Left lung (tissue), 10 donors: ENCODE results near the gene CARNS1. TPM values are rescaled to one million over a fixed set of nuclear protein-coding genes. Genes with fewer than 3 reads are reported as not detected.
"Not testable (repeated sequence)": the region's sequence is repeated elsewhere in the genome, so short reads cannot be mapped to it uniquely, and the experiment has no call there.

Source experiments
- ATAC-seq: fragments of 200-7000 bp; cut with Tn5 transposase; one replicate; pipeline ENCODE4 v1.9.1; 2020; ENCODE audit warnings: moderate library complexity
- DNase-seq, 4 donors: peaks; one replicate each; pipeline ENCODE4 v3.0.0-alpha.2; 2013 to 2020
- H3K27ac ChIP-seq, 2 donors: fragments of 200-600 bp; sonication (generic) in 1 of 2; one replicate each; pipeline versions ENCODE4 v1.5.0 to v1.8.0; 2020 to 2021
- H3K27me3 ChIP-seq, 2 donors: fragments of 200-600 bp; sonication (generic) in 1 of 2; one replicate each; pipeline versions ENCODE4 v1.5.0 to v1.8.0; 2020 to 2021
- H3K36me3 ChIP-seq, 2 donors: fragments of 200-600 bp; sonication (generic) in 1 of 2; one replicate each; pipeline versions ENCODE4 v1.5.0 to v1.8.0; 2020 to 2021
- H3K4me1 ChIP-seq, 2 donors: fragments of 200-600 bp; one replicate each; pipeline ENCODE4 v1.8.0; 2021
- H3K4me3 ChIP-seq, 2 donors: fragments of 200-600 bp; sonication (generic) in 1 of 2; one replicate each; pipeline versions ENCODE4 v1.5.0 to v1.8.0; 2020 to 2021; ENCODE audit warnings: mild to moderate bottlenecking in 1 of 2
- H3K9me3 ChIP-seq, 2 donors: fragments of 200-600 bp; sonication (generic) in 1 of 2; one replicate each; pipeline versions ENCODE4 v1.5.0 to v1.8.0; 2020 to 2021
- CTCF ChIP-seq, 2 donors: fragments of 200-600 bp; sonication (generic) in 1 of 2; IDR thresholded peaks; one replicate each; pipeline versions ENCODE4 v1.5.0 to v1.8.0; 2021; ENCODE audit warnings: antibody characterized with exemption in 2 of 2
- intact Hi-C, 2 donors: fragments of 100-400 bp; cut with DNase I; formaldehyde crosslinking; loops; one replicate each; pipeline versions ENCODE4 v1.11.2 to v1.14.2; 2022
- polyA plus RNA-seq, 6 donors: library from polyadenylated mRNA; unstranded; fragments of 120-200 nt; gene quantifications; one replicate each; pipeline ENCODE4 v1.2.1, GENCODE V29; 2013; ENCODE audit not compliant: insufficient read length in 6 of 6
- total RNA-seq, 2 donors: library from RNA; stranded (reverse); fragmentation: NEBNext Ultra II Directional; extraction: Animal tissue kit (Norgen Biotek cat#: 25700); gene quantifications; one replicate each; pipeline ENCODE4 v1.2.1, GENCODE V29; 2021
- donor health status: DM: no; HTN: yes; CAD: no.
- donor health status: DM: no; HTN: no; CAD: no.

The CARNS1 gene
- total and polyA plus RNA-seq, 8 donors, result 0.71 to 5.6 (median 3.1) TPM

GRCh38 chr11:67400942-67401494 is 14.5 kb upstream of the CARNS1 start:
- intact Hi-C loops, result no loop called here
- no peaks in the 10 kb centered on the region for H3K27me3 ChIP-seq
- peak in 1 of 4 donors; percentile 86 for DNase-seq
- ATAC-seq, result no peak
- TF ChIP-seq CTCF (IDR thresholded peaks at IDR 0.05), result no peak
- H3K36me3 ChIP-seq, result peaks cover 0 to 45% of the 10 kb centered on the region in 2 donors
- peak overlapping the region; percentile 89 to 96 for H3K27ac ChIP-seq
- H3K4me3 ChIP-seq, result peak overlapping the region; percentile 91 to 98
- H3K9me3 ChIP-seq, result no peaks in the 10 kb centered on the region
- H3K4me1 ChIP-seq, result peaks cover 16 to 78% of the 10 kb centered on the region in 2 donors

- intact Hi-C loops, result no loop called here
- H3K4me1 ChIP-seq, result peaks cover 16 to 82% of the 10 kb centered on the region in 2 donors
These were observed 13.8 kb upstream of the CARNS1 start, which contains the start of gene PPP1CA for GRCh38 chr11:67401495-67402191. TSS of gene PPP1CA (minus strand) at chr11:67401858. CDS start at chr11:67401782, 76 bp downstream.

GRCh38 chr11:67402192-67402839 is 13.2 kb upstream of the CARNS1 start:
- ATAC-seq, H3K9me3 ChIP-seq, DNase-seq, intact Hi-C loops, H3K27me3 ChIP-seq: not testable (repeated sequence)
- H3K4me3 ChIP-seq, result peak overlapping the region in 1 of 2 donors; percentile 98
- H3K36me3 ChIP-seq, result peaks cover 0 to 32% of the 10 kb centered on the region in 2 donors
- H3K27ac ChIP-seq, result peak overlapping the region; percentile 89 to 96
- H3K4me1 ChIP-seq, result peaks cover 16 to 84% of the 10 kb centered on the region in 2 donors

More at GRCh38 chr11:67401495-67402191, 13.8 kb upstream of the CARNS1 start, which contains the start of gene PPP1CA:
- H3K27me3 ChIP-seq, result no peaks in the 10 kb centered on the region
- peaks cover 0 to 39% of the 10 kb centered on the region in 2 donors for H3K36me3 ChIP-seq
- ATAC-seq (peak; percentile 92), DNase-seq (peak; percentile 88 to 98 (median 92))
- TF ChIP-seq CTCF (IDR thresholded peaks at IDR 0.05), result peak in 1 of 2 donors; percentile 75
- peak within 1 kb of the TSS; percentile 89 to 96 for H3K27ac ChIP-seq
- peak within 1 kb of the TSS; percentile 91 to 98 for H3K4me3 ChIP-seq
- no peaks in the 10 kb centered on the region for H3K9me3 ChIP-seq

GRCh38 chr11:67403085-67403484 is 12.4 kb upstream of the CARNS1 start:
- Histone ChIP-seq H3K27ac (peak overlapping the region; percentile 44 to 96), H3K4me3 (peak overlapping the region in 1 of 2 donors; percentile 51), H3K36me3 (peaks cover 0 to 25% of the 10 kb centered on the region in 2 donors), H3K4me1 (peaks cover 16 to 84% of the 10 kb centered on the region in 2 donors)
- DNase-seq, H3K27me3 ChIP-seq, intact Hi-C loops, H3K9me3 ChIP-seq, ATAC-seq: not testable (repeated sequence)

- Histone ChIP-seq H3K4me3 (peak overlapping the region in 1 of 2 donors; percentile 51), H3K27ac (peak overlapping the region in 1 of 2 donors; percentile 96), H3K36me3 (peaks cover 0 to 9% of the 10 kb centered on the region in 2 donors), H3K4me1 (peaks cover 11 to 84% of the 10 kb centered on the region in 2 donors), H3K9me3 (no peaks in the 10 kb centered on the region), H3K27me3 (peaks cover 0 to 7% of the 10 kb centered on the region in 2 donors)
- DNase-seq, result no peak
- intact Hi-C loops, result no loop called here
- TF ChIP-seq CTCF (IDR thresholded peaks at IDR 0.05), result no peak
- no peak for ATAC-seq
These were observed 10.8 kb upstream of the CARNS1 start for GRCh38 chr11:67404515-67405195.
